ENCODE results near the gene ITCH. TPM values are rescaled to one million over a fixed set of nuclear protein-coding genes. Genes with fewer than 3 reads are reported as not detected.
"Not testable (repeated sequence)": the region's sequence is repeated elsewhere in the genome, so short reads cannot be mapped to it uniquely, and the experiment has no call there.

Gene ITCH
- total RNA-seq, 1 experiment from 2014 or later, result 67.4 TPM

DNA sequence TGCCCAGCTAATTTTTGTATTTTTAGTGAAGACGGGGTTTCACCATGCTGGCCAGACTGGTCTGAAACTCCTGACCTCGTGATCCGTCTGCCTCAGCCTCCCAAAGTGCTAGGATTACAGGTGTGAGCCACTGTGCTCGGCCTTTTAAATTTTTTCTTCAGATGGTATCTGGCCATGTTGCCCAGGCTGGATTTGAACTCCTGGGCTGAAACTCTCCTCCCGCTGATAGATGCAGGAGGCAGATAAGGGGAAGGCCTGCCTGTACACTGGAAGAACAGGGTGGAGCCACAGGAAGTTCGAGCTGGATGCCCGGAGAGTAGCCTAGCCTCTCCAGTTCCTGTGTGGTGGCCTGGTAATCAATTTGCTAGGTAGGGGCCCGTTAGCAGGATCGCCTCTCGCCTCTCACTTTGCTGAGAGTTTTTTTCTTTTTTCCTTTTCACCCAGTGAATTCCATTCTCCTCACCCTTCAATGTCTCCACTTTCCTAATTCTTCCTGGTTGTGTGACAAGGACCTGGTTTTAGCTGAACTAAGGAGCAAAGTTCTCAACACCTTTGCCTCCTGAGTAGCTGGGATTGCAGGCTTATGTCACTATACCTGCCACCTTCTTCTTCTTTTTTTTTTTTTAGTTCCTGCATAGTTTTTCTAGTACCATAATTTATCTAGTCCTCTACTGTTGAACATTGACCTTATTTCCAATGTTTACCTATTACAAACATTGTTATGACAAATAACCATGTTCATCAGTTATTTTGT is 19.4 kb upstream of the ITCH start:
- no peak for DNase-seq (ENCODE audit: low read depth)

DNA sequence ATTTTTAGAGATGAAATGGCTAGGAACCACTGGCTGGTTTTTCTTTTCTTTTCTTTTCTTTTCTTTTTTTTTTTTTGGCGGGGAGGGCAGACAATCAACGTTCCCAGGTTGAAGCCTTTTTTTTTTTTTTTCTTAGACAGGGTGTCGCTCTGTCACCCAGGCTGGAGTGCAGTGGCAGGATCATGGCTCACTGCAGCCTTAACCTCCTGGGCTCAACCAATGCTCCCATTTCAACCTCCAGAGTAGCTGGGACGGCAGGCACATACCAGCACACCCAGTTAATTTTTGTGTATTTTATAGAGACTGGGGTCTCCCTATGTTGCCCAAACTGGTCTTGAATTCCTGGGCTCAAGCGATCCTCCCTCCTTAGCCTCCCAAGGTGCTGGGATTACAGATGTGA is 18.8 kb upstream of the ITCH start:
- no peak for DNase-seq (ENCODE audit: low read depth)

GRCh38 chr20:34345402-34345736 is 17.7 kb upstream of the ITCH start:
- DNase-seq (ENCODE audit: low read depth), result no peak

GRCh38 chr20:34345839-34346532 is 17.1 kb upstream of the ITCH start:
- not testable (repeated sequence) for DNase-seq (ENCODE audit: low read depth)

DNA sequence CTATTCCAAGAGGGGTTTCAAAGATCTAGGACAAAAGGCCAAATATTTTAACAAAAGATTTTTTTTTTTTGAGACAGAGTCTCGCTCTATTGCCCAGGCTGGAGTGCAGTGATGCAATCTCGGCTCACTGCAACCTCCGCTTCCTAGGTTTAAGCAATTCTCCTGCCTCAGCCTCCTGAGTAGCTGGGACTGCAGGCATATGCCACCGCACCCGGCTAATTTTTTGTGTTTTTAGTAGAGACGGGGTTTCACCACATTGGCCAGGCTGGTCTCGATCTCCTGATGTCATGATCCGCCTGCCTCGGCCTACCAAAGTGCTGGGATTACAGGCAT is 16.6 kb upstream of the ITCH start:
- not testable (repeated sequence) for DNase-seq (ENCODE audit: low read depth)

DNA sequence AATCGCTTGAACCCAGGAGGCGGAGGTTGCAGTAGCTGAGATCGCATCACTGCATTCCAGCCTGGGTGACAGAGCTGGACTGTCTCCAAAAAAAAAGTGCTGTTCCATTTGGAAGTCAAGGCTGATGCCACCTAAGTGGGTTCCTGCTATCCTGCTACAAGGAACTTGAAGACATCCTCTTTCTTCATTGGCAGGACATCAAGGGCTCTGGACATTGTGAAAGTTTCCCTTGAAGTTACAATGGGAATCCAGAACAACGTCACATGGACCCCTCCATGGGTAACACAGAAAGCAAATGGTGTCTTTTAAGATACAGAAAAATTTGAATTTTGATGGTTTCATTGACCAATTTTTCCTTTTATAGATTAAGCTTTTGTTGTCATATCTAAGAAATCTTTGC is 15.5 kb upstream of the ITCH start:
- no peak for DNase-seq (ENCODE audit: low read depth)

- DNase-seq (ENCODE audit: low read depth), result no peak
Measured at GRCh38 chr20:34350095-34350494, 13.0 kb upstream of the ITCH start.

GRCh38 chr20:34353467-34353866 is 9.6 kb upstream of the ITCH start:
- DNase-seq (ENCODE audit: low read depth), result not testable (repeated sequence)

GRCh38 chr20:34355427-34355826 is 7.6 kb upstream of the ITCH start:
- no peak for DNase-seq (ENCODE audit: low read depth)

GRCh38 chr20:34359729-34360128 is 3.3 kb upstream of the ITCH start:
- DNase-seq (ENCODE audit: low read depth), result not testable (repeated sequence)

DNA sequence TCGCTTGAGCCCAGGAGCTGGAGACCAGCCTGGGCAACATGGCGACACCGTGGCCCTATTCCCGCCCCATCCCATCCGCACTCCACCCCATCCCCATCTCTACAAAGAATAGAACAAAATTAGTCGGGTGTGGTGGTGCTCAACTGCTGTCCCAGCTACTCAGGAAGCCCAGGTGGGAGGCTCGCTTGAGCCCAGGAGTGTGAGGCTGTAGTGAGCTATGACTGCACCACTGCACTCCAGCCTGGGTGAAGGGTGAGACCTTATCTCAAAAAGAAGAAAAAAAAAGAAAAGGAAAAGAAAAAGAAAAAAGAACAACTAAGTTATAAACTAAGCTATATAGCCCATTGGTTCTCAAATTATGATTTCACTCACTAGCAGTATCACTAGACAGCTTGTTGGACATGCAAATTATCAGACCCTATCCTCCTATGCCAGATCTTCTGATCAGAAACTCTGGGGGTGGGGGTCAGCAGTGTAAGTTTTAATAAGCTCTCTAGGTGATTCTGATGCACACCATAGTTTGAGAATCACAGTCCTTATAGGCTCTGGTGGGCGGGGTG is 491 bp upstream of the ITCH start:
- no peak for DNase-seq (ENCODE audit: low read depth)

DNA sequence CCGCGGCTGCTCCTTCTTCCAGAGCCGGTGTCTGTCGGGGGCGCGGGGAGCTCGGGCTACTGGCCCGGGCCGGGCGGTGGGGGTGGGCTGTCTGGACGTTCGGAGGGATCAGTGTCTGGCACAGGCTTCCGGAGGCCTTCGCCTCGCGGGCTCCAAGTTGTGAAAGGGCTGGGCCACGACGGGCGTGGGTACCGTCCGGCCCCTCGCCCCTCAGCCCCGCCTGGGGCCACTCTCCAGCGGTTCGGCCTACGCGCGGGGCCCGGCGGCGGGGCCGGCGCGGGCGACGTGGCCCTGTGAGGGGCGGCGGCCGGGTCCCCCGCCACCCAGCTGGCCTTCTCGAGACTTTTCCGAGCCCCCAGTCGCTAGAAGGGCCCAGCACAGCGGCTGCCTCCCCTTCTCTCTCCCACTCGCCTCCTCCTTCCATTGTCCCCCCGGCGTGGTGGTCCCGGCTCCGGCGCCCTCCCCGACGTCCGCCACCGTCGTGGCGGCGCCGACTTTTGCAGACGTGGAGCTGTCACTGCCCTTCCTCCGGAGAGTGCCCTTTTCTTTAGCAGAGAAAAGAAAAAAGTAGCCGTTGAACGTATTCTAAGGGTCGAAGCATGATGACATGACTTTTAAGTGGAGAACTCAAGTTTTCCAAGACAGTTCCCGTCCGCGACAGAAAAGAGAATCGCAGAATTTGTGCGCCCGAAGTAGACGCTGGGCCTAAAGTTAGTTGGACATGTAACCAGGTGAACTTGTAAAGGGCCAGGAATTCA is 571 bp downstream of the ITCH start:
- DNase-seq (ENCODE audit: low read depth), result peak; percentile 46

DNA sequence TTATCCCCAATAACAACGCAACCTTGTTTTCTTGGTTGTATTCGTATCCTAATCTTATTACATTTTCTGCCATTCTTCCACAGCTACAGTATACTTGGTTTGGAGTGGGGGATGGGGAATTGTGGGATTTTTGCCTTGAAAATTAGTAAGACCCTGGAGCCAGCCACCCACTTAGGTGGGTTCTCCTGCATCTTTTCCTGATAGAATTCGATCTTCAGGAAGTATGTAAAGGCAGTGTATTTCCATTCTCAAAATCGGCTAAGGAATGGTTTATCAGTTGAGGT is 1.1 kb downstream of the ITCH start:
- no peak for DNase-seq (ENCODE audit: low read depth)

- DNase-seq (ENCODE audit: low read depth), result no peak
Measured at GRCh38 chr20:34365765-34366213, 2.7 kb downstream of the ITCH start.

GRCh38 chr20:34367155-34367554 is 4.1 kb downstream of the ITCH start:
- DNase-seq (ENCODE audit: low read depth), result no peak

DNA sequence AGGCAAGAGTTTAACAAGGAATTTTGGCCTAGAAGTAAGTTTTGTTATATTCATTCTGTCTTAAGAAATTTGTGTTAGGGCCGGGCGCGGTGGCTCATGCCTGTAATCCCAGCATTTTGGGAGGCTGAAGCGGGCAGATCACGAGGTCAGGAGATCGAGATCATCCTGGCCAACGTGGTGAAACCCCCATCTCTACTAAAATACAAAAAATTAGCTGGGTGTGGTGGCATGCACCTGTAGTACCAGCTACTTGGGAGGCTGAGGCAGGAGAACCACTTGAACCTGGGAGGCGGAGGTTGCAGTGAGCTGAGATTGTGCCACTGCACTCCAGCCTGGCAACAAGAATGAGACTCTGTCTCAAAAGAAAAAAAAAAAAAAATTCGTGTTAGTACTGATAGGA is 4.8 kb downstream of the ITCH start:
- DNase-seq (ENCODE audit: low read depth), result not testable (repeated sequence)

GRCh38 chr20:34368547-34368946 is 5.5 kb downstream of the ITCH start:
- no peak for DNase-seq (ENCODE audit: low read depth)

DNA sequence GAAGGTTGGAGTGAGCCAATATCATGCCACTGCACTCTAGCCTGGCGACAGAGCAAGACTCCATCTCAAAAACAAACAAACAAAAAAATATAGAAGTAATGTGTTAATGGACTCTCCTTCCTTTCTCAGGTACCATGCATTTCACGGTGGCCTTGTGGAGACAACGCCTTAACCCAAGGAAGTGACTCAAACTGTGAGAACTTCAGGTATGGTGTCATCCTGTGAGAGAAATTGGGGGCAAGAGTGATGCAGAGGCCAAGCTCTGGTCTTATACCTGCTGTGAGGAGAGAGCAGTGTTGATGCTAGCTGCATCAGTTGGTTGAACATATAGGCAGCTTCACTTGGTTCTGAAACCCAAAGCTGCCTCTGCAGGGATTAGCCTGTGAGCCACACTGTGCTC is 6.2 kb downstream of the ITCH start:
- no peak for DNase-seq (ENCODE audit: low read depth)

DNA sequence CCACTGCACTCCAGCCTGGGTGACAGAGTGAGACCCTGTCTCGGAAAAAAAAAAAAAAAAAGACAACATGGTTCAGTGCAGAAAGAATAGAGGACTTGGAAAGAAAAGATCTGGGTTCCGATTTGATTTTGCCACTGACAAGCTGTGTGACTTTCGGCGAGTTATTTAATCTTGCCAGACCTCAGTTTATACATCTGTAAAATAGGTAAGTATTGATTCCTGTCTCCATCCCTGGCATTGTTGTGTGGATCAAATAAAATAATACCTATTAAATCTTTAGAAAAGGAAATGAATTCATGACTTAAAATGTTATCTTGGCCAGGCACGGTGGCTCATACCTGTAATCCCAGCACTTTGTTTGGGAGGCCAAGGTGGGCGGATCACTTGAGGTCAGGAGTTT is 7.0 kb downstream of the ITCH start:
- DNase-seq (ENCODE audit: low read depth), result no peak

GRCh38 chr20:34373445-34373844 is 10.4 kb downstream of the ITCH start:
- no peak for DNase-seq (ENCODE audit: low read depth)

GRCh38 chr20:34374209-34374760 is 11.2 kb downstream of the ITCH start:
- DNase-seq (ENCODE audit: low read depth), result no peak

DNA sequence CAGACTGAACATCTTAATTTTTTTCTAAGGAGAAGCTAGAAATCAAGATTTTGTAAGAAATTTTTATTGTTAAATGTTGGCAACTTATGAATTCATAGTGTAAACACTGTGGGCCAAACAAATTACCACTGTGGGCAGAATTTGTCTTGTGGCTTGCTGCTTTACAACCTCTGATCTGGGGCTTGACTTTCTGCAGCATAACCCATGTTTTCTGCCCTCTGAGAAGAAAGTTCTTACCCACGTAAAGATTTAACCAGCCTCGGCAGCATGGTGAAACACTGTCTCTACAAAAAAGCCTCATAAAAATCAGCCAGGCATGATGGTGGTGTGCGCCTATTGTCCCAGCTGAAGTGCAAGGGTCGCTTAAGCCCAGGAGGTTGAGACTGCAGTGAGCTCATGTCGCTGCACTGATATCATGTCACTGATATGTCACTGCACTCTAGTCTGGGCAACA is 12.9 kb downstream of the ITCH start:
- no peak for DNase-seq (ENCODE audit: low read depth)

All from RPMI7951 (cell line).